Measurements from ENCODE around the gene LRRD1. TPM values are rescaled to one million over a fixed set of nuclear protein-coding genes. Genes with fewer than 3 reads are reported as not detected.

The LRRD1 gene
- total and polyA plus RNA-seq, 9 of the 15 experiments (the other 6 are each of a cell fraction or from before 2014, with no cell fraction given) = 0.07 to 0.15 TPM; not detected in 7

GRCh38 chr7:92161271-92161670, 17.7 kb downstream of the LRRD1 start (continued):
- TF ChIP-seq ZBTB11 (CRISPR knock-in tag; IDR thresholded peaks at IDR 0.05) (0 out of 6 replicates have a peak, but pooled peaks of 1 of the 3 experiments have one; percentile 49), U2AF2 (optimal IDR thresholded peaks at IDR 0.05; ENCODE audit: low read depth, low read length) (no peak), AFF4 (CRISPR knock-in tag; IDR thresholded peaks at IDR 0.05) (no peak), ZNF609 (CRISPR knock-in tag; IDR thresholded peaks at IDR 0.05; ENCODE audit: borderline replicate concordance) (no peak), ZNF551 (CRISPR knock-in tag; IDR thresholded peaks at IDR 0.05) (no peak), PHTF2 (CRISPR knock-in tag; IDR thresholded peaks at IDR 0.05) (no peak), CREB1 (IDR thresholded peaks at IDR 0.05) (peak; percentile 47; the same call in 1 of the 2 replicates), CREB1 (CRISPR knock-in tag; IDR thresholded peaks at IDR 0.05) (no peak), POLR2A (conservative IDR thresholded peaks at IDR 0.05) (no peak), ZBTB7A (IDR thresholded peaks at IDR 0.05; ENCODE audit: borderline replicate concordance, control insufficient read depth, low read depth, low read length) (no peak), NKRF (IDR thresholded peaks at IDR 0.05; ENCODE audit: borderline replicate concordance) (no peak), POLR2AphosphoS5 (IDR thresholded peaks at IDR 0.05; ENCODE audit: control insufficient read depth, insufficient read depth, low read depth, low read length) (peak; percentile 76; the same call in 1 of the 2 replicates), COPS2 (conservative IDR thresholded peaks at IDR 0.05) (no peak), ZNF12 (CRISPR knock-in tag; IDR thresholded peaks at IDR 0.05) (no peak)

Measured in K562 (cell line).